HCT116 (cell line): ENCODE results near the gene HERPUD2. TPM values are rescaled to one million over a fixed set of nuclear protein-coding genes. Genes with fewer than 3 reads are reported as not detected.

Source experiments
- ATAC-seq: fragments of 200-7000 bp; cut with Tn5 transposase; 2 replicates; pipeline ENCODE4 v1.9.1; 2020; ENCODE audit warnings: mild to moderate bottlenecking, moderate library complexity
- BruUV-seq: library from RNA; stranded (reverse); fragments of 400-500 nt; replicated peaks from 2 replicates; lab custom pipeline; 2021; lab: Mats Ljungman, UMichigan
- CTCF ChIA-PET: fragments of 300-600 bp; sonication (Branson Sonifier 250); formaldehyde crosslinking; loops from one replicate; lab custom pipeline; 2021; ENCODE audit warnings: antibody characterized with exemption; lab: Charles Lee
- POLR2A ChIA-PET: fragments of 300-600, 350-600 bp; sonication (Branson Sonifier 250); formaldehyde crosslinking; loops from one replicate; lab custom pipeline; 2021; ENCODE audit warnings: antibody characterized with exemption; lab: Charles Lee
- RAD21 ChIA-PET, 2 experiments: fragments of 300-600 bp; sonication (Branson Sonifier 250); formaldehyde crosslinking; loops; one replicate each; lab custom pipeline; 2023; ENCODE audit warnings: low total read pairs in 2 of 2; ENCODE audit not compliant: uncharacterized antibody in 2 of 2, unreplicated experiment in 2 of 2, low non-redundant PET in 1 of 2; lab: Charles Lee
- DNase-seq: peaks from one replicate; pipeline ENCODE4 v3.0.0-alpha.2; 2010; ENCODE audit warnings: low read depth, low spot score
- H2AFZ ChIP-seq: fragments of 200-600 bp; shearing (Covaris generic), sonication (generic); 2 replicates; pipeline ENCODE4 v1.6.1; 2017; ENCODE audit warnings: low read depth, mixed run types, mixed read lengths, antibody characterized with exemption, low read length; ENCODE audit not compliant: poor library complexity, severe bottlenecking
- H3K27ac ChIP-seq: 2 replicates; pipeline ENCODE4 v1.5.1; 2012; ENCODE audit warnings: low read depth, low read length
- H3K27me3 ChIP-seq: fragments of 200-600 bp; sonication (generic); 2 replicates; pipeline ENCODE4 v1.6.1; 2016; ENCODE audit warnings: mixed run types, low read length, mixed read lengths; ENCODE audit not compliant: insufficient read depth
- H3K36me3 ChIP-seq, 2 experiments: fragments of 200-500 bp in 1 of 2; fragments of 200-600 bp in 1 of 2; sonication (Bioruptor generic) in 1 of 2; sonication (generic) in 1 of 2; 2 replicates each; pipeline versions ENCODE4 v1.5.1 to v1.6.1; 2014 to 2016; ENCODE audit warnings: low read length in 2 of 2, inconsistent platforms in 1 of 2, mixed read lengths in 1 of 2, mixed run types in 1 of 2; ENCODE audit not compliant: insufficient read depth in 2 of 2, control insufficient read depth in 1 of 2
- H3K4me1 ChIP-seq, 2 experiments: fragments of 200-600 bp in 1 of 2; sonication (generic) in 1 of 2; 2 replicates each; pipeline versions ENCODE4 v1.5.1 to v1.6.1; 2012 to 2017; ENCODE audit warnings: low read length in 2 of 2, inconsistent platforms in 1 of 2, mild to moderate bottlenecking in 1 of 2, mixed read lengths in 1 of 2, mixed run types in 1 of 2, moderate library complexity in 1 of 2; ENCODE audit not compliant: insufficient read depth in 2 of 2, control insufficient read depth in 1 of 2
- H3K4me2 ChIP-seq: fragments of 200-600 bp; sonication (generic); 2 replicates; pipeline ENCODE4 v1.6.1; 2017; ENCODE audit warnings: mixed run types, low read length, mixed read lengths
- H3K4me3 ChIP-seq, 2 experiments: fragments of 200-600 bp in 1 of 2; sonication (generic) in 1 of 2; replicated peaks in 1 of 2; 2 replicates each; pipeline ENCODE4 v1.5.1; 2011 to 2016; ENCODE audit warnings: low read length in 2 of 2, control low read depth in 1 of 2, low read depth in 1 of 2, mild to moderate bottlenecking in 1 of 2, mixed read lengths in 1 of 2, mixed run types in 1 of 2
- H3K79me2 ChIP-seq: fragments of 200-600 bp; sonication (generic); 2 replicates; pipeline ENCODE4 v1.6.1; 2017; ENCODE audit warnings: mild to moderate bottlenecking, mixed run types, low read length, moderate library complexity, mixed read lengths; ENCODE audit not compliant: insufficient read depth
- H3K9ac ChIP-seq: fragments of 200-600 bp; sonication (generic); 2 replicates; pipeline ENCODE4 v1.6.1; 2016; ENCODE audit warnings: low read length, mixed read lengths
- H3K9me2 ChIP-seq: fragments of 200-600 bp; sonication (generic), shearing (Covaris generic); 2 replicates; pipeline ENCODE4 v1.6.1; 2017; ENCODE audit warnings: mixed run types, mild to moderate bottlenecking, moderate library complexity; ENCODE audit not compliant: insufficient read depth
- H3K9me3 ChIP-seq, 2 experiments: fragments of 200-500 bp in 1 of 2; fragments of 200-600 bp in 1 of 2; sonication (Bioruptor generic) in 1 of 2; sonication (generic) in 1 of 2; 2 replicates each; pipeline ENCODE4 v1.6.1; 2014 to 2017; ENCODE audit warnings: low read length in 2 of 2, mixed read lengths in 2 of 2, inconsistent platforms in 1 of 2, low read depth in 1 of 2, mild to moderate bottlenecking in 1 of 2, mixed run types in 1 of 2, moderate library complexity in 1 of 2; ENCODE audit not compliant: control insufficient read depth in 1 of 2, insufficient read depth in 1 of 2
- H4K20me1 ChIP-seq: fragments of 200-600 bp; sonication (generic), shearing (Covaris generic); 2 replicates; pipeline ENCODE4 v1.6.1; 2017; ENCODE audit warnings: mixed run types, mild to moderate bottlenecking, moderate library complexity; ENCODE audit not compliant: insufficient read depth
- EGR1 ChIP-seq: IDR thresholded peaks from 2 replicates; pipeline ENCODE4 v1.6.1; 2012; ENCODE audit warnings: low read depth
- ELF1 ChIP-seq: IDR thresholded peaks from 2 replicates; pipeline ENCODE4 v1.6.1; 2012; ENCODE audit warnings: low read depth, borderline replicate concordance
- EZH2 ChIP-seq: fragments of 200-600 bp; sonication (generic); IDR thresholded peaks from 2 replicates; pipeline ENCODE4 v1.6.1; 2017; ENCODE audit warnings: antibody characterized with exemption, mixed run types
- EZH2phosphoT487 ChIP-seq: fragments of 200-600 bp; IDR thresholded peaks from 2 replicates; pipeline ENCODE4 v1.6.1; 2018; ENCODE audit warnings: antibody characterized with exemption, borderline replicate concordance
- FOSL1 ChIP-seq: IDR thresholded peaks from 2 replicates; pipeline ENCODE4 v1.6.1; 2012; ENCODE audit warnings: low read depth
- JUND ChIP-seq: IDR thresholded peaks from 2 replicates; pipeline ENCODE4 v1.6.1; 2012
- POLR2A ChIP-seq: IDR thresholded peaks from 2 replicates; pipeline ENCODE4 v1.7.0; 2011; ENCODE audit warnings: borderline replicate concordance; ENCODE audit not compliant: insufficient read depth, insufficient read length; ENCODE audit errors: extremely low read depth
- POLR2AphosphoS5 ChIP-seq: IDR thresholded peaks from 2 replicates; pipeline ENCODE4 v1.6.1; 2011; ENCODE audit warnings: mild to moderate bottlenecking, low read depth, low read length, moderate library complexity
- RAD21 ChIP-seq: IDR thresholded peaks from 2 replicates; pipeline ENCODE4 v1.6.1; 2012; ENCODE audit warnings: low read depth, mild to moderate bottlenecking
- SIN3A ChIP-seq: IDR thresholded peaks from 2 replicates; pipeline ENCODE4 v1.6.1; 2012; ENCODE audit warnings: low read depth
- SP1 ChIP-seq: IDR thresholded peaks from 2 replicates; pipeline ENCODE4 v1.6.1; 2012; ENCODE audit warnings: low read depth
- SRF ChIP-seq: IDR thresholded peaks from 2 replicates; pipeline ENCODE4 v1.6.1; 2012; ENCODE audit warnings: low read depth
- TCF7L2 ChIP-seq: IDR thresholded peaks from 2 replicates; pipeline ENCODE4 v1.7.0; 2011; ENCODE audit warnings: borderline replicate concordance, inconsistent platforms; ENCODE audit not compliant: insufficient read depth, insufficient read length; ENCODE audit errors: extremely low read depth
- YY1 ChIP-seq: IDR thresholded peaks from 2 replicates; pipeline ENCODE4 v1.6.1; 2011; ENCODE audit warnings: low read length, low read depth, moderate library complexity, mild to moderate bottlenecking; ENCODE audit not compliant: insufficient replicate concordance; ENCODE audit errors: extremely low read depth
- ZFX ChIP-seq: fragments of 450-650 bp; IDR thresholded peaks from 2 replicates; pipeline ENCODE4 v1.6.1; 2017
- intact Hi-C: fragments of 100-400 bp; cut with micrococcal nuclease; formaldehyde crosslinking; loops from 2 replicates; pipeline ENCODE4 v1.10.0; 2022
- total RNA-seq: library from RNA; stranded (reverse); gene quantifications from one replicate; pipeline ENCODE4 v1.2.1, GENCODE V29; 2021; ENCODE audit not compliant: unreplicated experiment
- TF ChIP-seq, protein P1 (sequence below), 3 experiments: fragments of 200-600 bp in 1 of 3; sonication (generic) in 1 of 3; IDR thresholded peaks in 2 of 3; conservative IDR thresholded peaks in 1 of 3; 2 replicates each; pipeline ENCODE4 v1.5.1; 2012 to 2017; ENCODE audit warnings: low read depth in 2 of 3, low read length in 2 of 3, antibody characterized with exemption in 1 of 3, borderline replicate concordance in 1 of 3, control low read depth in 1 of 3, mild to moderate bottlenecking in 1 of 3, mixed read lengths in 1 of 3, mixed run types in 1 of 3, moderate library complexity in 1 of 3; ENCODE audit not compliant: insufficient read depth in 1 of 3
- TF ChIP-seq, protein P2 (sequence below): IDR thresholded peaks from 2 replicates; pipeline ENCODE4 v1.6.1; 2011; ENCODE audit warnings: mild to moderate bottlenecking, low read length, moderate library complexity; ENCODE audit not compliant: insufficient replicate concordance; ENCODE audit errors: extremely low read depth
- TF ChIP-seq, protein P3 (sequence below): IDR thresholded peaks from 2 replicates; pipeline ENCODE4 v1.6.1; 2012; ENCODE audit warnings: low read depth
- TF ChIP-seq, protein P4 (sequence below): IDR thresholded peaks from 2 replicates; pipeline ENCODE4 v1.6.1; 2012

The HERPUD2 gene
- total RNA-seq, 1 experiment from 2014 or later = 20.5 TPM

DNA sequence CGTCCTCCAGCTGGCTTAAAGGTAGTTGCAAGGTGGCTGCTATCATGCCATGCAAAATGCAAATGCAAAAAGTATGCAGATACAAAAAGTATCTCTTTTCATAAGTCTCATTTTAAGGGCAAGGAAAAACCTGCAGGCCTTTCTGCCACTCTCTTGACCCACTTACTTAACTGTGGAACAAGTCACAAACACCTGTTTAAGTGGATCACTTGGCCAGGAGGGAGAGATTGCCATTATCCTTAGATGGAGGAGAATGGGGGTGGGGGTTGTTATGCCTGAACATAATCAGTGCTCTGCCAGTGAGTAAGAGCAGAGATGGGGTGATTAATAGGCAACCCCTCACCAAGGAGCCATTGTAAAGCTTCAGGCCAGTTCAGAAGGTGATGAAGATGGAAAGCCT, 25.1 kb upstream of the HERPUD2 start:
- POLR2A ChIA-PET = no interaction called here
- CTCF ChIA-PET = interaction anchor here (1.3 kb wide), 1 partner anchor 11 kb away, joined by 3 read pairs; no protein-coding TSS in a partner anchor
- no peaks in the 10 kb centered on the region for H3K4me1 ChIP-seq

More for the DNA sequence above, 25.1 kb upstream of the HERPUD2 start:
- DNase-seq (no peak), ATAC-seq (no peak)
- Histone ChIP-seq H3K4me2 (no peak overlapping the region), H3K4me3 (no peak overlapping the region), H2AFZ (no peak overlapping the region), H3K79me2 (no peaks in the 10 kb centered on the region), H3K36me3 (no peaks in the 10 kb centered on the region), H4K20me1 (no peaks in the 10 kb centered on the region), H3K9me3 (no peaks in the 10 kb centered on the region), H3K27ac (no peak overlapping the region), H3K9ac (no peak overlapping the region), H3K27me3 (no peaks in the 10 kb centered on the region), H3K9me2 (no peaks in the 10 kb centered on the region)
- intact Hi-C loops = no loop called here
- TF ChIP-seq JUND = no peak
- no peak for TF ChIP-seq YY1
- TF ChIP-seq EGR1 = no peak
- TF ChIP-seq ELF1 = no peak
- no peak for TF ChIP-seq POLR2A
- no peak for TF ChIP-seq RAD21
- TF ChIP-seq, protein P1, sequence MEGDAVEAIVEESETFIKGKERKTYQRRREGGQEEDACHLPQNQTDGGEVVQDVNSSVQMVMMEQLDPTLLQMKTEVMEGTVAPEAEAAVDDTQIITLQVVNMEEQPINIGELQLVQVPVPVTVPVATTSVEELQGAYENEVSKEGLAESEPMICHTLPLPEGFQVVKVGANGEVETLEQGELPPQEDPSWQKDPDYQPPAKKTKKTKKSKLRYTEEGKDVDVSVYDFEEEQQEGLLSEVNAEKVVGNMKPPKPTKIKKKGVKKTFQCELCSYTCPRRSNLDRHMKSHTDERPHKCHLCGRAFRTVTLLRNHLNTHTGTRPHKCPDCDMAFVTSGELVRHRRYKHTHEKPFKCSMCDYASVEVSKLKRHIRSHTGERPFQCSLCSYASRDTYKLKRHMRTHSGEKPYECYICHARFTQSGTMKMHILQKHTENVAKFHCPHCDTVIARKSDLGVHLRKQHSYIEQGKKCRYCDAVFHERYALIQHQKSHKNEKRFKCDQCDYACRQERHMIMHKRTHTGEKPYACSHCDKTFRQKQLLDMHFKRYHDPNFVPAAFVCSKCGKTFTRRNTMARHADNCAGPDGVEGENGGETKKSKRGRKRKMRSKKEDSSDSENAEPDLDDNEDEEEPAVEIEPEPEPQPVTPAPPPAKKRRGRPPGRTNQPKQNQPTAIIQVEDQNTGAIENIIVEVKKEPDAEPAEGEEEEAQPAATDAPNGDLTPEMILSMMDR (IDR thresholded peaks at IDR 0.05 in 2 of 3, conservative IDR thresholded peaks at IDR 0.05 in 1 of 3; ENCODE audit: borderline replicate concordance in 1 of 3, insufficient read depth in 1 of 3, low read depth in 2 of 3, low read length in 2 of 3) = no peak
- no peak for TF ChIP-seq SIN3A
- no peak for TF ChIP-seq POLR2AphosphoS5
- no peak for TF ChIP-seq EZH2phosphoT487
- no peak for TF ChIP-seq SP1
- no peak for TF ChIP-seq EZH2
- TF ChIP-seq, protein P2, sequence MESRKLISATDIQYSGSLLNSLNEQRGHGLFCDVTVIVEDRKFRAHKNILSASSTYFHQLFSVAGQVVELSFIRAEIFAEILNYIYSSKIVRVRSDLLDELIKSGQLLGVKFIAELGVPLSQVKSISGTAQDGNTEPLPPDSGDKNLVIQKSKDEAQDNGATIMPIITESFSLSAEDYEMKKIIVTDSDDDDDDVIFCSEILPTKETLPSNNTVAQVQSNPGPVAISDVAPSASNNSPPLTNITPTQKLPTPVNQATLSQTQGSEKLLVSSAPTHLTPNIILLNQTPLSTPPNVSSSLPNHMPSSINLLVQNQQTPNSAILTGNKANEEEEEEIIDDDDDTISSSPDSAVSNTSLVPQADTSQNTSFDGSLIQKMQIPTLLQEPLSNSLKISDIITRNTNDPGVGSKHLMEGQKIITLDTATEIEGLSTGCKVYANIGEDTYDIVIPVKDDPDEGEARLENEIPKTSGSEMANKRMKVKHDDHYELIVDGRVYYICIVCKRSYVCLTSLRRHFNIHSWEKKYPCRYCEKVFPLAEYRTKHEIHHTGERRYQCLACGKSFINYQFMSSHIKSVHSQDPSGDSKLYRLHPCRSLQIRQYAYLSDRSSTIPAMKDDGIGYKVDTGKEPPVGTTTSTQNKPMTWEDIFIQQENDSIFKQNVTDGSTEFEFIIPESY = no peak
- TF ChIP-seq, protein P3, sequence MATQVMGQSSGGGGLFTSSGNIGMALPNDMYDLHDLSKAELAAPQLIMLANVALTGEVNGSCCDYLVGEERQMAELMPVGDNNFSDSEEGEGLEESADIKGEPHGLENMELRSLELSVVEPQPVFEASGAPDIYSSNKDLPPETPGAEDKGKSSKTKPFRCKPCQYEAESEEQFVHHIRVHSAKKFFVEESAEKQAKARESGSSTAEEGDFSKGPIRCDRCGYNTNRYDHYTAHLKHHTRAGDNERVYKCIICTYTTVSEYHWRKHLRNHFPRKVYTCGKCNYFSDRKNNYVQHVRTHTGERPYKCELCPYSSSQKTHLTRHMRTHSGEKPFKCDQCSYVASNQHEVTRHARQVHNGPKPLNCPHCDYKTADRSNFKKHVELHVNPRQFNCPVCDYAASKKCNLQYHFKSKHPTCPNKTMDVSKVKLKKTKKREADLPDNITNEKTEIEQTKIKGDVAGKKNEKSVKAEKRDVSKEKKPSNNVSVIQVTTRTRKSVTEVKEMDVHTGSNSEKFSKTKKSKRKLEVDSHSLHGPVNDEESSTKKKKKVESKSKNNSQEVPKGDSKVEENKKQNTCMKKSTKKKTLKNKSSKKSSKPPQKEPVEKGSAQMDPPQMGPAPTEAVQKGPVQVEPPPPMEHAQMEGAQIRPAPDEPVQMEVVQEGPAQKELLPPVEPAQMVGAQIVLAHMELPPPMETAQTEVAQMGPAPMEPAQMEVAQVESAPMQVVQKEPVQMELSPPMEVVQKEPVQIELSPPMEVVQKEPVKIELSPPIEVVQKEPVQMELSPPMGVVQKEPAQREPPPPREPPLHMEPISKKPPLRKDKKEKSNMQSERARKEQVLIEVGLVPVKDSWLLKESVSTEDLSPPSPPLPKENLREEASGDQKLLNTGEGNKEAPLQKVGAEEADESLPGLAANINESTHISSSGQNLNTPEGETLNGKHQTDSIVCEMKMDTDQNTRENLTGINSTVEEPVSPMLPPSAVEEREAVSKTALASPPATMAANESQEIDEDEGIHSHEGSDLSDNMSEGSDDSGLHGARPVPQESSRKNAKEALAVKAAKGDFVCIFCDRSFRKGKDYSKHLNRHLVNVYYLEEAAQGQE = no peak
- no peak for TF ChIP-seq TCF7L2
- TF ChIP-seq SRF = no peak
- no peak for TF ChIP-seq FOSL1
- TF ChIP-seq, protein P4, sequence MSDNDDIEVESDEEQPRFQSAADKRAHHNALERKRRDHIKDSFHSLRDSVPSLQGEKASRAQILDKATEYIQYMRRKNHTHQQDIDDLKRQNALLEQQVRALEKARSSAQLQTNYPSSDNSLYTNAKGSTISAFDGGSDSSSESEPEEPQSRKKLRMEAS = no peak
- TF ChIP-seq ZFX = no peak
- RAD21 ChIA-PET = no interaction called here
- no TSS peak for BruUV-seq
